HEK293 (cell line): ENCODE measurements around the gene ARRB2.

ENCODE experiments used
- OVOL3 ChIP-seq: fragments of 450-650 bp; formaldehyde crosslinking; IDR thresholded peaks from 2 replicates; pipeline ENCODE4 v1.5.1; 2016; ENCODE audit warnings: missing biosample characterization, missing genetic modification characterization
- REST ChIP-seq: fragments of 450-650 bp; formaldehyde crosslinking; IDR thresholded peaks from 2 replicates; pipeline ENCODE4 v1.5.1; 2016; ENCODE audit warnings: missing biosample characterization, missing genetic modification characterization
- SALL2 ChIP-seq: fragments of 450-650 bp; formaldehyde crosslinking; IDR thresholded peaks from 2 replicates; pipeline ENCODE4 v1.5.0; 2017; ENCODE audit warnings: missing biosample characterization, mild to moderate bottlenecking, missing genetic modification characterization, borderline replicate concordance
- TRIM28 ChIP-seq: IDR thresholded peaks from 2 replicates; pipeline ENCODE4 v1.6.1; 2011; ENCODE audit warnings: low read length, control low read depth, borderline replicate concordance
- ZBTB10 ChIP-seq: fragments of 450-650 bp; formaldehyde crosslinking; IDR thresholded peaks from 2 replicates; pipeline ENCODE4 v1.5.1; 2016; ENCODE audit warnings: missing biosample characterization, missing genetic modification characterization
- ZBTB21 ChIP-seq: fragments of 450-650 bp; formaldehyde crosslinking; IDR thresholded peaks from 2 replicates; pipeline ENCODE4 v1.5.1; 2017; ENCODE audit warnings: missing biosample characterization, missing genetic modification characterization
- ZNF16 ChIP-seq: fragments of 450-650 bp; formaldehyde crosslinking; IDR thresholded peaks from 2 replicates; pipeline ENCODE4 v1.5.1; 2016; ENCODE audit warnings: low read depth, missing biosample characterization, missing genetic modification characterization
- ZNF221 ChIP-seq: fragments of 450-650 bp; formaldehyde crosslinking; IDR thresholded peaks from 2 replicates; pipeline ENCODE4 v1.5.1; 2017; ENCODE audit warnings: missing biosample characterization, missing genetic modification characterization, borderline replicate concordance
- ZNF26 ChIP-seq: fragments of 450-650 bp; formaldehyde crosslinking; IDR thresholded peaks from 2 replicates; pipeline ENCODE4 v1.5.1; 2016; ENCODE audit warnings: missing biosample characterization, missing genetic modification characterization
- ZNF266 ChIP-seq: fragments of 450-650 bp; formaldehyde crosslinking; IDR thresholded peaks from 2 replicates; pipeline ENCODE4 v1.5.1; 2016; ENCODE audit warnings: missing biosample characterization, missing genetic modification characterization, low read depth
- ZNF280D ChIP-seq: fragments of 450-650 bp; formaldehyde crosslinking; IDR thresholded peaks from 2 replicates; pipeline ENCODE4 v1.5.1; 2016; ENCODE audit warnings: missing biosample characterization, missing genetic modification characterization
- ZNF292 ChIP-seq: fragments of 450-650 bp; formaldehyde crosslinking; IDR thresholded peaks from 2 replicates; pipeline ENCODE4 v1.5.1; 2016; ENCODE audit warnings: low read depth, missing biosample characterization, missing genetic modification characterization, borderline replicate concordance
- ZNF341 ChIP-seq: fragments of 450-650 bp; formaldehyde crosslinking; IDR thresholded peaks from 2 replicates; pipeline ENCODE4; 2016; ENCODE audit warnings: low read depth, missing biosample characterization, missing genetic modification characterization
- ZNF473 ChIP-seq: fragments of 450-650 bp; formaldehyde crosslinking; IDR thresholded peaks from 2 replicates; pipeline ENCODE4 v1.5.1; 2017; ENCODE audit warnings: missing biosample characterization, missing genetic modification characterization
- ZNF521 ChIP-seq: fragments of 450-650 bp; formaldehyde crosslinking; IDR thresholded peaks from 2 replicates; pipeline ENCODE4 v1.5.1; 2017; ENCODE audit warnings: missing biosample characterization, mild to moderate bottlenecking, missing genetic modification characterization
- ZNF623 ChIP-seq: fragments of 450-650 bp; formaldehyde crosslinking; IDR thresholded peaks from 2 replicates; pipeline ENCODE4 v1.5.1; 2016; ENCODE audit warnings: missing biosample characterization, missing genetic modification characterization
- ZNF654 ChIP-seq: fragments of 450-650 bp; formaldehyde crosslinking; IDR thresholded peaks from 2 replicates; pipeline ENCODE4 v1.5.1; 2016; ENCODE audit warnings: low read depth, missing biosample characterization, missing genetic modification characterization
- ZNF791 ChIP-seq: fragments of 450-650 bp; formaldehyde crosslinking; IDR thresholded peaks from 2 replicates; pipeline ENCODE4 v1.5.1; 2016; ENCODE audit warnings: missing biosample characterization, missing genetic modification characterization
- ZNF830 ChIP-seq: fragments of 450-650 bp; IDR thresholded peaks from 2 replicates; pipeline ENCODE4 v1.5.0; 2018; ENCODE audit warnings: missing biosample characterization, missing genetic modification characterization, low read depth, mild to moderate bottlenecking, moderate library complexity
- ZSCAN5A ChIP-seq: fragments of 450-650 bp; formaldehyde crosslinking; IDR thresholded peaks from 2 replicates; pipeline ENCODE4 v1.5.1; 2016; ENCODE audit warnings: missing biosample characterization, missing genetic modification characterization
- ZXDB ChIP-seq: fragments of 450-650 bp; formaldehyde crosslinking; IDR thresholded peaks from 2 replicates; pipeline ENCODE4 v1.5.1; 2016; ENCODE audit warnings: missing biosample characterization, missing genetic modification characterization

The ARRB2 gene

GRCh38 chr17:4709794-4710692, at the start of gene ARRB2 (continued):
- TF ChIP-seq ZBTB10 (tag by site-specific recombination) (peak; percentile 61), ZNF473 (no peak), ZNF791 (tag by site-specific recombination) (no peak), ZNF521 (tag by site-specific recombination) (no peak), ZNF266 (tag by site-specific recombination) (no peak), ZNF16 (tag by site-specific recombination) (no peak), ZNF623 (tag by site-specific recombination) (no peak), ZNF830 (tag by site-specific recombination) (no peak), ZNF341 (peak; percentile 98), ZXDB (tag by site-specific recombination) (peak; percentile 58; the same call in 1 of the 2 replicates), TRIM28 (peak; percentile 72), SALL2 (tag by site-specific recombination) (no peak), OVOL3 (no peak), ZNF292 (no peak), ZNF654 (tag by site-specific recombination) (peak; percentile 60), ZNF26 (tag by site-specific recombination) (no peak), ZNF280D (tag by site-specific recombination) (no peak), ZNF221 (tag by site-specific recombination) (no peak), ZSCAN5A (tag by site-specific recombination) (no peak), ZBTB21 (tag by site-specific recombination) (peak; percentile 61; the same call in 1 of the 2 replicates), REST (no peak)
